Heart right ventricle (tissue), 16 donors: Measurements from ENCODE around the gene BET1. TPM values are rescaled to one million over a fixed set of nuclear protein-coding genes. Genes with fewer than 3 reads are reported as not detected.

ENCODE experiments used
- ATAC-seq, 8 donors: fragments of 200-7000 bp; cut with Tn5 transposase; one replicate each; pipeline ENCODE4 v1.9.1; 2020; ENCODE audit warnings: mild to moderate bottlenecking in 8 of 8, moderate library complexity in 8 of 8, moderate number of reproducible peaks in 1 of 8
- DNase-seq, 2 donors: peaks; one replicate each; pipeline ENCODE4 v3.0.0-alpha.2; 2020
- H3K27ac ChIP-seq, 10 donors: fragments of 200-600 bp; sonication (generic) in 2 of 10; one replicate each; pipeline versions ENCODE4 v1.5.0 to v1.8.0; 2020 to 2022; ENCODE audit warnings: mild to moderate bottlenecking in 3 of 10
- H3K27me3 ChIP-seq, 7 donors: fragments of 200-600 bp; one replicate each; pipeline ENCODE4 v1.8.0; 2021 to 2022; ENCODE audit warnings: mild to moderate bottlenecking in 2 of 7
- H3K36me3 ChIP-seq, 9 donors: fragments of 200-600 bp; sonication (generic) in 1 of 9; one replicate each; pipeline versions ENCODE4 v1.5.0 to v1.8.0; 2020 to 2022; ENCODE audit warnings: mild to moderate bottlenecking in 2 of 9
- H3K4me1 ChIP-seq, 9 donors: fragments of 200-600 bp; sonication (generic) in 1 of 9; one replicate each; pipeline versions ENCODE4 v1.5.0 to v1.8.0; 2020 to 2022; ENCODE audit warnings: mild to moderate bottlenecking in 4 of 9
- H3K4me3 ChIP-seq, 10 donors: fragments of 200-600 bp; sonication (generic) in 2 of 10; one replicate each; pipeline versions ENCODE4 v1.5.0 to v1.8.0; 2020 to 2022; ENCODE audit warnings: mild to moderate bottlenecking in 7 of 10, moderate library complexity in 2 of 10
- H3K9me3 ChIP-seq, 11 donors: fragments of 200-600 bp in 10 of 11; sonication (generic) in 2 of 11; one replicate each; pipeline versions ENCODE4 v1.5.0 to v1.8.0; 2013 to 2022; ENCODE audit warnings: mild to moderate bottlenecking in 2 of 11, control low read depth in 1 of 11, moderate library complexity in 1 of 11
- CTCF ChIP-seq, 9 donors: fragments of 200-600 bp; sonication (generic) in 2 of 9; IDR thresholded peaks; one replicate each; pipeline versions ENCODE4 v1.5.0 to v1.8.0; 2021 to 2022; ENCODE audit warnings: antibody characterized with exemption in 9 of 9, mild to moderate bottlenecking in 5 of 9, moderate library complexity in 1 of 9
- WGBS, 2 donors: extraction: QIAGEN DNeasy Blood & Tissue Kit; methylation state at CpG; one replicate each; pipeline ENCODE4 v1.1.7; 2013; ENCODE audit warnings: inconsistent platforms in 1 of 2; 5-methylcytosine and 5-hydroxymethylcytosine counted together
- intact Hi-C, 10 donors: fragments of 100-400 bp; cut with DNase I; formaldehyde crosslinking; loops; one replicate each; pipeline versions ENCODE4 v1.11.1 to v1.14.2; 2022
- polyA plus RNA-seq, 2 donors: library from polyadenylated mRNA; stranded (reverse); fragments of 200-250 nt; gene quantifications; one replicate each; pipeline ENCODE4 v1.2.3, GENCODE V29; 2013
- total RNA-seq, 10 donors: library from RNA; stranded (reverse); fragmentation: NEBNext Ultra II Directional in 3 of 10; extraction: Animal tissue kit (Norgen Biotek cat#: 25700) in 3 of 10; gene quantifications; one replicate each; pipeline versions ENCODE4 v1.2.1 to v1.2.4, GENCODE V29; 2021 to 2023
- donor health status: Arrhythmogenic right ventricular cardiomyopathy.
- donor health status: ischemic (EF 13 %, LVEDD 7.1; RV severe dilation, severe dysfunction).
- donor health status: healthy with polysubstance abuse.
- donor health status: DM: no; HTN: yes; CAD: no.
- donor health status: DM: no; HTN: no; CAD: no.
- donor health status: ischemic (EF 25% LVEDD 6.9; RV normal size, moderate dysfunction).
- donor health status: ischemic (EF 25% LVEDD 5.7; RV mildly dilated, moderate dysfunction).
- donor health status: healthy.
- donor health status: DM: yes; HTN: yes; CAD: no.
- donor health status: Ischemic cardiomyopathy.
- donor health status: ischemic (EF 35%, LVEDD 5.7; RV mildly dilated, moderate dysfunction).
- donor health status: nonischemic (EF 11% LVEDD 7.7; RV severe dilation, severe dysfunction).
- donor health status: DM: yes; HTN: yes; CAD: no.
- donor health status: PGD.
- donor health status: ischemic (EF 29% LVEDD 5.4; RV normal size, mild dysfunction).
- donor health status: nonischemic (EF 23%, LVEDD 6.1; RV moderate dilation, normal function).

Gene BET1
- total and polyA plus RNA-seq, 12 donors = 6.9 to 20.2 (median 11.7) TPM

GRCh38 chr7:94045581-94045980 is 41.4 kb upstream of the BET1 start:
- DNase-seq (no peak), ATAC-seq (no peak)
- TF ChIP-seq CTCF (IDR thresholded peaks at IDR 0.05) = no peak
- Histone ChIP-seq H3K27ac (no peak overlapping the region), H3K9me3 (peaks cover 0 to 2% (median 0%) of the 10 kb centered on the region in 11 donors), H3K36me3 (no peaks in the 10 kb centered on the region), H3K4me3 (no peak overlapping the region), H3K27me3 (peaks cover 0 to under 1% (median 0%) of the 10 kb centered on the region in 7 donors), H3K4me1 (peaks cover 0 to 7% (median 0%) of the 10 kb centered on the region in 9 donors)
- intact Hi-C loops = no loop called here
- WGBS, 2 donors = 59 to 72% methylated on average over 2 of the region's 2 CpGs

- Histone ChIP-seq H3K4me3 (no peak overlapping the region), H3K27ac (no peak overlapping the region), H3K9me3 (peaks cover 0 to 2% (median 0%) of the 10 kb centered on the region in 11 donors), H3K4me1 (peaks cover 0 to 9% (median 0%) of the 10 kb centered on the region in 9 donors), H3K36me3 (no peaks in the 10 kb centered on the region), H3K27me3 (peaks cover 0 to 8% (median 0%) of the 10 kb centered on the region in 7 donors)
- ATAC-seq (no peak), DNase-seq (no peak)
- intact Hi-C loops = no loop called here
- no peak for TF ChIP-seq CTCF (IDR thresholded peaks at IDR 0.05)
Measured at GRCh38 chr7:94044806-94045205, 40.7 kb upstream of the BET1 start.

- Histone ChIP-seq H3K27me3 (peaks cover 0 to 15% (median 0%) of the 10 kb centered on the region in 7 donors), H3K9me3 (peaks cover 0 to 2% (median 0%) of the 10 kb centered on the region in 11 donors), H3K4me3 (no peak overlapping the region), H3K4me1 (peaks cover 0 to 9% (median 0%) of the 10 kb centered on the region in 9 donors), H3K36me3 (no peaks in the 10 kb centered on the region), H3K27ac (no peak overlapping the region)
- 70 to 73% methylated on average over 1 of the region's 1 CpG for WGBS, 2 donors
- intact Hi-C loops = no loop called here
- no peak for DNase-seq
- TF ChIP-seq CTCF (IDR thresholded peaks at IDR 0.05) = no peak
- no peak for ATAC-seq
Measured at GRCh38 chr7:94043299-94043698, 39.1 kb upstream of the BET1 start.

- DNase-seq (no peak), ATAC-seq (no peak)
- Histone ChIP-seq H3K27me3 (peaks cover 0 to 17% (median 0%) of the 10 kb centered on the region in 7 donors), H3K9me3 (peaks cover 0 to 2% (median 0%) of the 10 kb centered on the region in 11 donors), H3K4me1 (peaks cover 0 to 9% (median 0%) of the 10 kb centered on the region in 9 donors), H3K27ac (no peak overlapping the region), H3K4me3 (no peak overlapping the region), H3K36me3 (no peaks in the 10 kb centered on the region)
- WGBS, 2 donors = 84 to 92% methylated on average over 3 of the region's 3 CpGs
- TF ChIP-seq CTCF (IDR thresholded peaks at IDR 0.05) = no peak
- intact Hi-C loops = no loop called here
Measured at GRCh38 chr7:94042381-94042780, 38.2 kb upstream of the BET1 start.
